PFSK-1 (cell line): Measurements from ENCODE around the gene FOXS1.

Experiments used
- FOXP2 ChIP-seq: optimal IDR thresholded peaks from 2 replicates; pipeline ENCODE3; 2011; ENCODE audit warnings: borderline replicate concordance, control low read depth, inconsistent platforms; ENCODE audit not compliant: insufficient read depth; ENCODE audit errors: extremely low read length, extremely low read depth
- POLR2AphosphoS5 ChIP-seq: IDR thresholded peaks from 2 replicates; pipeline ENCODE4 v1.6.1; 2012; ENCODE audit warnings: low read depth, mild to moderate bottlenecking, control low read depth, low read length, moderate library complexity
- REST ChIP-seq, 2 experiments: IDR thresholded peaks; 2 replicates each; pipeline versions ENCODE4 v1.6.1 to v1.8.0; 2011 to 2012; ENCODE audit warnings: low read depth in 2 of 2, low read length in 2 of 2, control low read depth in 1 of 2, inconsistent platforms in 1 of 2, mild to moderate bottlenecking in 1 of 2, moderate library complexity in 1 of 2; ENCODE audit not compliant: insufficient read depth in 1 of 2
- SIN3A ChIP-seq: IDR thresholded peaks from 2 replicates; pipeline ENCODE4 v1.6.1; 2012; ENCODE audit warnings: mild to moderate bottlenecking, low read length, moderate library complexity, borderline replicate concordance; ENCODE audit not compliant: insufficient read depth
- TAF1 ChIP-seq: IDR thresholded peaks from 2 replicates; pipeline ENCODE4 v1.6.1; 2012; ENCODE audit warnings: low read length, control low read depth, borderline replicate concordance; ENCODE audit not compliant: insufficient read depth

- TF ChIP-seq POLR2AphosphoS5: no peak
- no peak for TF ChIP-seq TAF1
- TF ChIP-seq REST (IDR thresholded peaks at IDR 0.05; ENCODE audit: insufficient read depth in 1 of 2, low read depth in 2 of 2, low read length in 2 of 2): no peak
- TF ChIP-seq SIN3A: no peak
- no peak for TF ChIP-seq FOXP2
Observed at GRCh38 chr20:31820228-31820627, 25.2 kb downstream of the FOXS1 start.
